IPS-11a (cell line): ENCODE results near the gene DDR2.

Experiments
- H3K4me3 ChIP-seq: one replicate; pipeline ENCODE4 v1.5.1; 2013; ENCODE audit warnings: low read depth, low read length, control low read depth

Gene DDR2

DNA sequence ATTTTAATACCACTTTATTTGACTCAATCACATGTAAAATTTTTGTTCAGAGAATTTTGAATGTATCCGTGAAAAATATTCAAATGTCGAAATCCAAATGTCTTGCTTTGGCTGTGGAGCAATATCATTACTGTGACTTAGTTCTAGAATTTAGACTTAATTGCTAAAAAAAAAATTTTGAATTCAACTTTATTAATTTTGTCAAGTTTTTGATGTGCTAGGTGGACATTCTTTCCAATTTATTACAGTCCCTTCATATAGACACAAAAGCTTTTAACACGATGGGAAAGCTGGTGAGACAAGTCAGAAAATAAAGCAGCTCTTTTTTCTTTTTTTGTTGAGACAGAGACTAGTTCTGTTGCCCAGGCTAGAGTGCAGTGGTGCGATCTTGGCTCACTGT, 62.6 kb downstream of the DDR2 start:
- H3K4me3 ChIP-seq, result no peak overlapping the region

DNA sequence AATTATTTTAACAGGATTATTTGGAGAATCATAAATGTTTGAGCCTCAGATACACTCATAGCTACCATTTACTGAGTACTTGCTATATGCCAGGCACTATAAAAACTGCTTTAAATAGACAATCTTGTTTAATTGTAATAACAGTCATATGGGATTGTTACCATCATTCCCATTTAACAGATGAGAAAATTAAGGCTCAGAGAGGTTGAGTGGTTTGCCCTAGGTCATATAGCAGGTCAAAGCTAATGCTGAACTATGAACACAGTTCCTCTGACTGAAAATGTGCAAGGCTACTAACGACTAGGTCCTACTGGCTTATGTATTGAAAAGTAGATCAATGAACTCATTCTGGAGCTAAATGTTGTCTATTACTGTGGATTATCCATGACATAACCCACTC, 63.4 kb downstream of the DDR2 start:
- H3K4me3 ChIP-seq, result no peak overlapping the region

- no peak overlapping the region for H3K4me3 ChIP-seq
These were observed 64.1 kb downstream of the DDR2 start for GRCh38 chr1:162696286-162696862.

- no peak overlapping the region for H3K4me3 ChIP-seq
These were observed 65.1 kb downstream of the DDR2 start for GRCh38 chr1:162697140-162697895.

DNA sequence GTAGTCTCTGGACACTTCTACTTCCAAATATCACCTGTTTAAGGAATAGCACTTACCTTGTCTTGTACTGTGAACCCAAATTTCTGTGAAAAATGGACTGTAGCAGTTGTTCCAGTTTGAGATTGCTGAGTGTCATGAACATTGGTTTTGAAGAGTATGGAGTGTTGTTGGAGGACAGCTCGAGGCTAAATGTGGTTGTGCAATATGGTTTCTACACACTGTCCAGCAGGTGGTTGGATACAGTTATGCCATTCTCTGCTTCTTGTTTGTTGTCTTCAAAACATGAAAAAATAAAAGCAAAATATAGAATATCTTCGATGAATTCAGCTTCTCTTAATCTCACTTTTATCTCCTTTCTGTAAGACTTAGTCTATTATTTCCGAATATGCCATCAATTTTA, 67.1 kb downstream of the DDR2 start:
- no peak overlapping the region for H3K4me3 ChIP-seq

- no peak overlapping the region for H3K4me3 ChIP-seq
These were observed 67.9 kb downstream of the DDR2 start for GRCh38 chr1:162700131-162700530.

GRCh38 chr1:162701286-162701685, 69.0 kb downstream of the DDR2 start:
- H3K4me3 ChIP-seq, result no peak overlapping the region

GRCh38 chr1:162702628-162703027, 70.4 kb downstream of the DDR2 start:
- H3K4me3 ChIP-seq, result no peak overlapping the region

DNA sequence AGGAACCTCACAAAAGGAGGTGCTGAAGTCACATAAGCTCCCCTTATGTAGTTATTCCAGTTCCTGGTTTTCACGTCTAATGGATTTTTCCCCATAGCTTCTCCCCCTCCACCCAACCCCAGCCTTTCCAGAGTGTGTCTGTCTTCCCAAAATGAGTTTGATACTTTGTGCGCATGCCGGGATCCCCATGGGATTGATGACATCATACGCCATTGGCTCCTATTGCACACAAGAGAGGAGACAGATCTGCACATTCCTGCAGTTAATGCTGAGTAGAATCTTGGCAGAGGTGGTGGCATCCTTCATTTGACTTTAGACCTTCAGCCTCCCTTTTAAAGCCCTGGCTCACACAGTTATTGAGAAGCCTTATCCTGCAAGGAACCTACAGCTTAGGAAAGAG, 71.4 kb downstream of the DDR2 start:
- H3K4me3 ChIP-seq, result no peak overlapping the region

GRCh38 chr1:162704673-162705424, 72.6 kb downstream of the DDR2 start:
- H3K4me3 ChIP-seq, result no peak overlapping the region

DNA sequence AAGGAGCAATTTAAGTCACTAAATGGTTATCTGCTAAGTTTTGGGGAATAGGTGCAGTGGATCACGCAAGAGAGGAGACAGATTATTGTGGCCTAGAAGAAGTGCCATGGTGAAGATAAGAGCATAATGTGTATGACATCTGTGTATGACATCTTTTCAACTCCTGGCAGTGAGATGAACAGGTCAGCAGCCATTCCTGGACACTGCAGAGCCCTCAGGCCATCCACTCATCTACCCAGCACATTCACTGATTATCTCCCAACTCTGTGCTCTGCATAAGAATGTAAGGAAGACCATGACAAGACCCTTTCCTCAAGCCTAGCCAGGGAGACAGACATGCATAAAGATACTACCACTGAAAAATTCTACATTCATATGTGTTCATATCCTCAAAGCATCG, 73.7 kb downstream of the DDR2 start:
- no peak overlapping the region for H3K4me3 ChIP-seq

- no peak overlapping the region for H3K4me3 ChIP-seq
These were observed 74.3 kb downstream of the DDR2 start for GRCh38 chr1:162706606-162707005.

GRCh38 chr1:162708286-162708685, 76.0 kb downstream of the DDR2 start:
- no peak overlapping the region for H3K4me3 ChIP-seq

GRCh38 chr1:162709132-162709860, 77.0 kb downstream of the DDR2 start:
- H3K4me3 ChIP-seq, result no peak overlapping the region

DNA sequence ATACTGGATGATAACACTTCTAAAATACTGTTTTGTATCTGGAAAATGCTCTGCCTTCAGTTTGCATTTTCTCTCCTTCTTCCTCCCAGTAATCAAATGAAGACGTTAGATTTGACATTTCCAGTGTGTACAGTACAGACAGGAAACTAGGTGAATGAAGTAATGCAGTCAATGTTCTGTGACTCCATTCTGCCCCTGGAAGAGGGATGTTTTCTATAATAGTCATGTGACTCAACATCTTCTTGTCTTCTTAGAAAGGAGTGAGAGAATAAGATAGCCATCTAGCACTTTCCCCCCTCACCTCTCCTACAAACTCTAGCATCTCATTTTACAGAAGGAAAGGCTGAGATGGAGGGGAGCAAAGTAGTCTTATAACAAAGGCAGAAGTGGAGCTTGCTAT, 77.6 kb downstream of the DDR2 start:
- H3K4me3 ChIP-seq, result no peak overlapping the region

GRCh38 chr1:162710345-162710744, 78.1 kb downstream of the DDR2 start:
- no peak overlapping the region for H3K4me3 ChIP-seq

DNA sequence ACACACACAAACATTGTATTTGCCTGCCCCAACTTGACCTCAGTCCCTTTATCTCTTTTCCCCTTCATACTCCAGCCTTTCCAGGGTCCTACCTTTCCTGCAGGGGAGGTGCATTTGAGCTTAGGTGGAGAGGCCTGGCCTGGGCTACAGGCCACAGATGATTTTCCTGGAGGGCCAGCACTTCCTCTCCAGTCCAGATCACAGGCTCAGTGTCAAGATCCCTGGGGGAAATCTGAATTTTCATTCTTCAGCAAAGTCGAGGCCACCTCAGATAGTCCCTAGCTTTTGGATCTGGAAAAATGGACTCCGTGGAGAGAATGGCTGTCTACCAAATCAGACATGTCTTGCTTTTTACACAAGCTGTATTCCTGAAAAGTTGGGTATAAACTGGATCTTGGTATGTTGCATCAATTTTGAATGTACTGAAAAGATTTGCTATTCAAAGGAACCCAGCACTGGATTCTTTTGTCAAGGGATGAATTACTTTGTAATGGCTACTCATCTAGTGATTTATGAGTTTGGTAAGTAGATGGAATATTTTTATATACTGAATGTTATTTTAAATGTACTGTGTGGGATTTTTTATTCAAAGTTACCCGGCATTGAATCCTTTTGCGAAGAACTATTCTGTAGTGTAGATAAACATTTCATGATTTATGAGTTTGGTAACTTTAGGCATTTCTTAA, 78.7 kb downstream of the DDR2 start:
- no peak overlapping the region for H3K4me3 ChIP-seq

DNA sequence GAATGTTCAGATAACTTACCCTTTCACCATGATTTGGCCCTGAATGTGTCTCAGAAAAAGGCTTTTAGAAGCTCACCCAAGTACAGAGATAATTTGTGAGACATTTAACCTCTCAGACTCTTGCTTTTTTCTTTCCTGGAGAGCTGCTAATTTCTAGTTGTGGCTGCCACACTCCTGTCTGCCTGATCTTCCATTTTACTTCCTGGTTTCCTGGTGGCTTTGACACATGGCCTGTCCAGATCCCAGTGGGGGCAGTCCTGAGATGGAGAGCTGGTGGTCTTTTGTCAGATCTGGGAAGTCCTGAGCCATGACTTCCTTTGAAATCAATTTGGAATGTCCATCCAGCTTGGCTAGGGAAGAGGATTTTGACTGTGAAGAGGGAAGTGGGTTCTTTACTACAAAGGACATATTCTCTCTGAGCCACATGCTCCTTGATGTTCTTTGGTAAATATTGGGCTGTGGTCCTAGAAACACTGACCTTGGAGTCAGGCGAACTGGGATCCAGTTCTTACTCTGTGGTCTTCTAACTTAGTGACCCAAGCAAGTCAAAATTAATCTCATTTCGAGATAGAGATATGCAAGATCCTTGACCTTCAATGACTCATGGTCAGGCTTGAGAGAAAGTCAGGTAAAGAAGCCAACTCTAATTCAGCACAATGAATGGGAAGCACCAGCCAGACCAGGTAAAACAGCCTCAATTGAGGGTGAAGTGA, 80.2 kb downstream of the DDR2 start:
- no peak overlapping the region for H3K4me3 ChIP-seq

DNA sequence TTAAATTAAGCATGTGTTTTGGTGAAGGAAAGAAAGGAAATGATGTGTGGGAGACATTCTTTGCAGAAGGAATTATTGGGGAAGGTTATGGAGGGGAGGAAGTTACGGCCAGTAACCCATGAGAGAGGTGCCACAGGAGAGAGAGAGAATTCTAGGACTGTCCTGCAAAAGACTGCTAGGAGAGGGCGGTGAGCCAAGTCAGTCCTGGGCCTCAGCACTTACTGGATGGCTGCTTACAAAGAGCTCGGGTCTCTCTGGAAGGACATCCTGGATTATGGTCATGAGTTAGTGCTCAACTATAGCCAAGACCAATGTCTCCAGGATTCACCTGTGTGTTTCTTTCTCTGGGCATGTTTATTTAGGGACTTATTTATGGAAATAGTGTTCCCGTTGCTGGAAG, 83.9 kb downstream of the DDR2 start:
- no peak overlapping the region for H3K4me3 ChIP-seq

- H3K4me3 ChIP-seq, result no peak overlapping the region
These were observed 84.3 kb downstream of the DDR2 start for GRCh38 chr1:162716552-162716951.
